ENCODE results near the gene IQGAP1.
"Not testable (repeated sequence)": the region's sequence is repeated elsewhere in the genome, so short reads cannot be mapped to it uniquely, and the experiment has no call there.

IQGAP1 gene

DNA sequence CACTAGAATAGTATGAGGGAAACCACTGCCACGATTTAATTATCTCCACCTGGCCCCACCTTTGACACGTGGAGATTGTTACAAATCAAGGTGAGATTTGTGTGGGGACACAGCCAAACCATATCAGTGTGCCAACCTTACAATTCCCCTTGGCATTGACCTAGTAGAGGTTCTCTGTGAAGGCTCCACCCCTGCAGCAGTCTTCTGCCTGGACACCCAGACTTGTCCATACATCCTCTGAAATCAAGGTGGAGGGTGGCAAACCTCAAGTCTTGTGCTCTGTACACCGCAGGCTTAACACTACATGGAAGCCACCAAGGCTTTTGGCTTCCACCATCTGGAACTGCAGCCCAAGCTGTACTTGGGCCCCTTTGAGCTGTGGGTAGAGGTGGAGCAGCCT is 8.8 kb upstream of the IQGAP1 start:
- no peak for DNase-seq

- DNase-seq: no peak
Measured at GRCh38 chr15:90381515-90381914, 6.5 kb upstream of the IQGAP1 start.

DNA sequence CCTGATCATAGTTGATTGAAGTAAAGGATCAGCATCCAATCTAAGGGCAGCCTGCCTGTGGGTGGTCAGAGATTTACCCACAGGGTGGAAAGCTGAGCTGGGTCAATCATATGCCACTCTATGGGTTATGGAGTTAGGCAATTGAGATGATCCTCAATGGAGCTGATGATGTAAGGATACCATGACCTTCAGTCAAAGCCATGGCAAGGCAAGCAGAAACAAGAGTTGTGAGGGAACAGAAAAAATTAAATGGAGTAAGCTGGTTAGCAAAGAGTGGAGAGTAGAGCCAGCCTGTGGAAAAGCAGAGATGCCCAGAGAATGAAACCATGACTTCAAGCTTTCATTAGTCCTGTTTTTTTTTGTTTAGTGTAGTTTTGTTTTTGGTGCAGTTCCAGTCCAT is 5.7 kb upstream of the IQGAP1 start:
- DNase-seq: no peak

GRCh38 chr15:90386221-90386620 is 1.8 kb upstream of the IQGAP1 start:
- no peak for DNase-seq

DNA sequence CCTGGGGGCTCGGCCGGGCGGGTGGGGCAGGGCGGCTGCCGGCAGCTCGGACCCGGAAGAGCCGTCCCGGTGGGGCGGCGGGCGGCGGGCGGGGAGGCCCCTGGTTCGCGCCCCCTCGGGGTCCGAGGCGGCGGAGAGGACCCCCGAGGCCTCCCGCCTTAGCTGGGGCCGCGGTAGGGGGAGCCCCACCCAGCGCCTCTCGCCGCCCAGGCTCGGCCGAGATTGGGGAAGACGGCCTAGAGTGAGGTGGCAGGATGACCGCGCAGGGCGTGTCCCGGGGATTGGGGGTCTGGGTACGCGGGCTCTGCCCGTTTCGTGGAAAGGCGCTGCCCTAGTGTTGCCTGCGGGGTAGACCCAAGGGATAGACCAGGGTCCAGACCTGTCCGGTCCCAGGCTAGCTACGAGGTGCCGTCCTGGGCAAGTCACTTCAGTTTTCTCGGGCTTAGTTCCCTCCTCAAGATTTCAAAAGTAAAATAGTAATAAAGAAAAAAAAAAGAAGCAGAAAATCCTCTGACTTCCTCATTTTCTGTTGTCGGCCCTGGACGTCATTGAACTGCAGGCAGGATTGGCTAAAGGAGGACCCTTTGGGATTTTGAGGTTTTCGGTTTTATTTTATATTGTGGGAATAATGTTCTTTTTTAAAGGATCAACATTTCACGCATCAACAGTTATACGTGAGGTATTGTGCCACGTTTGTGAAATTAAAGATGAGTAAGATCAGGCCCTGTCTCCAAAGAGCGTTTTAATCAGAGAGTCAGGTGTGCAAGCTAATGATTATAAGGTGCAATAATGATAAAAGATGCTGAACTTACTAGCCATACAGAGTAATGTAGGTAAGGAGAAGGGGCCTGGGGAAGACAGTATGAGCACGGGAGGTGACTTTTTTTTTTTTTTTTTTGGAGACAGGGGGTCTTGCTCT is 679 bp downstream of the IQGAP1 start:
- no peak for DNase-seq

- DNase-seq: no peak
Measured at GRCh38 chr15:90389513-90389912, 1.5 kb downstream of the IQGAP1 start.

DNA sequence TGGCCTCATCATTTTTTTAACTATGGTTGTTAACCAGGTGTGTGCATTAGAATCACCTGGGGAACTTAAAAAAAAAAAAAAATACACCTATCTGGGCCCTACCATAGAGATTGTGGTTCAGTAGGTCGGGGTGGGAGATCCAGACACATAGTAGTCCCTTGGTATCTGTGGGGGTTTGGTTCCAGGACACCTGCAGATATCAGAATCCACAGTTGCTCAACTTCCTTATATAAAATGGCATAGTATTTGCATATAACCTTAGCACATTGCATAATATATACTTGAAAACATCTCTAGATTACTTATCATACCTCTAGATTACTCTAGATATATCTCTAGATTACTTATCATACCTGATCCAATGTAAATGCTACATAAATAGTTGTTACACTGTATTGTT is 5.0 kb downstream of the IQGAP1 start:
- no peak for DNase-seq

GRCh38 chr15:90394074-90394473 is 6.0 kb downstream of the IQGAP1 start:
- no peak for DNase-seq

DNA sequence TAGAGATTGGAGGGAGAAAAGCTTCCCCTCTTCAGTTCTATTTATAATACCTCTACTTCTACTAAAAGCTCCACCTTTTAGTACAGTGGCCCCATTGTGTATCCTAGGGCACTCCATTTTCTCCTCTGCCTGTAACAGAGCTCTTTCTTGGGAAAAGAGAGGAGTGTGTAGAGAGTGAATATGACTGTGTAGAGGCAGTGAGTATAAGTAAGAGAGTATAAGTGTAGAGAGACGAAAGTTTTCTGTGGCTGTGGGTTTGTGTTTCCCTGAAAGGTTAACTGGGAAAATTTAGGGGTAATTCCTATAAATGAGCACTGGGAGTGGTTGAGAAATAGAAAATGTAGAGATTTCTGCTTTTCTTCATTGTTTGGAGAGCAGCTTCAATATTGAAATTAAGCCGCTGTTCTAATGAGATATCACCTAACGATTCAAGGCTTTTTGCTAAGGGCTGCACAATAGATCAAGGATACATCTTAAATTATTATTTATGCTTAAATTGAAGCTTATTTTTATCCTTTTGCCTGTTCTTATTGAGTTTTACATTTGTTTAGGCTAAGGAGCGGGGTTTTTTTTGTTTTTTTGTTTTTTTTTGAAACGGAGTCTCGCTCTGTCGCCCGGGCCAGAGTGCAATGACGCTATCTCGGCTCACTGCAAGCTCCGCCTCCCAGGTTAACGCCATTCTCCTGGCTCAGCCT is 6.9 kb downstream of the IQGAP1 start:
- no peak for DNase-seq

GRCh38 chr15:90396321-90396720 is 8.3 kb downstream of the IQGAP1 start:
- DNase-seq: no peak

- DNase-seq: no peak
Measured at GRCh38 chr15:90400005-90400758, 12.1 kb downstream of the IQGAP1 start.

DNA sequence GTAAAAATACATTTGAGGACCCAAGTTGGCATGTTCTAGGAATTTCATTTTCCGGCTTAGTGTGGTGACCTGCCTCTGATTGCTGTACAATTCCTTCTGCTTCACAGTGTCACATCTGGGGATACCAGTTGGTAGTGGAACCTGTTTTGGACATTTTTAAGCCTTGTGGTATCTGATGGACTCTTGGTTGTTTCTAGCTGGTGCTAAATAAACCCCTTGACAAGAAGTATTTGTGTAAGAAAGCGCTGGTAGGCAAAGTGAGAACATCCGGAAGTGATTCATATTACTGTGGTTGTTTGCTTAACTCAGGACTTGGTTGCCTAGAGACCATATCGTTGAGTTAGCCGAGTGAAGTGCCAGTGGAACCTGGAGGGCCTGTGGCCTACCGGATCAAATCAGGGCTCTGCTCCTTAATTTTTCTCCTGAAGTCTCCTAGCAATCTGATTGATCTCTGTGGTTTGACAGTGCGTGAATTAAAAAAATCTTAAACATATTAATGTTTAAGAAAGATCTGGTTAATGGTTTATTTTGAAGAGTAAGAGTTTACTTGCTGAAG is 12.8 kb downstream of the IQGAP1 start:
- peak; percentile 74 for DNase-seq

- no peak for DNase-seq
Measured at GRCh38 chr15:90401495-90401894, 13.5 kb downstream of the IQGAP1 start.

GRCh38 chr15:90402223-90402622 is 14.2 kb downstream of the IQGAP1 start:
- no peak for DNase-seq

DNA sequence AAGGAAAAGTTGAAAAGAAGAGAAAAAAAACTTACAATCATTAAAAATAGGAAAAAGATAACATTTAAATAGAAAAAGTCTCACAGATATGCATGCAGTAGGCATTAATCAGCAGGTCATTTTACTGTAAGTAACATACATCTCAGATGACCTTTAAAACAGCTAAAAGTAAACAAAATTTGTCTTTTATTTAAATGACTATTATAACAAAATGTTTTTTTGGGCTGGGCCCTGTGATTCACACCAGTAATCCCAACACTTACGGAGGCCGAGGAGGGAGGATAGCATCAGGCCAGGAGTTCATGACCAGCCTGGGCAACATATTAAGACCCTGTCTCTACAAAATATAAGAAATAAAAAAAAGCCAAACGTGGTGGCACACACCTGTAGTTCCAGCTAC is 14.7 kb downstream of the IQGAP1 start:
- no peak for DNase-seq

- no peak for DNase-seq
Measured at GRCh38 chr15:90405055-90405607, 17.1 kb downstream of the IQGAP1 start.

GRCh38 chr15:90407336-90407735 is 19.3 kb downstream of the IQGAP1 start:
- DNase-seq: no peak

DNA sequence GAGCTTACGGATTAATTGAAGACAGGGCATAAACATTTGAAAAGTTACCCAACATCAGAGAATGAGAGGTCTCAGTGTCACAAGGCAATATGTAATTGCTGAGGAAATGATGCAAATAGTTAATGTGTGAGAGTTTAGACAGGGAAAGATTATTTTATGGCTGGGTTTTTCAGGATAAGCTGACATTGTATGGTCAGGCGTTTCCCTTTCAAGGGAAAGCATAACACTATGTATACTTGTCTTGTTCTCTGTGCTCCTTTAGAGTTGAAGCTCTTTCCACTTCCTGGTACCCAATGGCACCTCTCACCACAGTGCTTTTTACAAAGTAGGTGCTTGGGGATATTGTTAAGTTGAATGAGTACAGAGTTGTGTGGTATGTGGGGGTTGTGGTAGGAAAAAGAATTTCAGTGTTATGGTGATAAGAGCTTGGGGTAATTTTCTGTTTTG is 19.9 kb downstream of the IQGAP1 start:
- DNase-seq: no peak

DNA sequence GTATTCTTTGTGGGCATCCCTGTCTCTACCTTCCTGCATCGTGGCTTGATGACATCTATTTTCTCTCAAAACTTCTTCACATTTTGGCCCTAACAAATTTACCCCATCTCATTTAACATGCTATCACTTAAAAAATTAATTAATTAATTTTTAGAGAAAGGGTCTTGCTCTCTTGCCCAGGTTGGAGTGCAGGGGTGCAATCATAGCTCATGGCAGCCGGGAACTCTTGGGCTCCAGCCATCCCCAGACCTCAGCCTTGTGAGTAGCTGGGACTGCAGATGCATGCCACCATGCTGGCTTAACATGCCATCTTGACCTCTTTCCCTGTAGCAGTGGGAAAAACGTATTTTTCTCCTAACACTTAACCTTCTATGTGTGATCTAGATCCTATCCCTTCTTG is 20.6 kb downstream of the IQGAP1 start:
- DNase-seq: no peak

- DNase-seq: not testable (repeated sequence)
Measured at GRCh38 chr15:90409587-90409986, 21.5 kb downstream of the IQGAP1 start.

GRCh38 chr15:90410316-90410715 is 22.3 kb downstream of the IQGAP1 start:
- DNase-seq: not testable (repeated sequence)

DNA sequence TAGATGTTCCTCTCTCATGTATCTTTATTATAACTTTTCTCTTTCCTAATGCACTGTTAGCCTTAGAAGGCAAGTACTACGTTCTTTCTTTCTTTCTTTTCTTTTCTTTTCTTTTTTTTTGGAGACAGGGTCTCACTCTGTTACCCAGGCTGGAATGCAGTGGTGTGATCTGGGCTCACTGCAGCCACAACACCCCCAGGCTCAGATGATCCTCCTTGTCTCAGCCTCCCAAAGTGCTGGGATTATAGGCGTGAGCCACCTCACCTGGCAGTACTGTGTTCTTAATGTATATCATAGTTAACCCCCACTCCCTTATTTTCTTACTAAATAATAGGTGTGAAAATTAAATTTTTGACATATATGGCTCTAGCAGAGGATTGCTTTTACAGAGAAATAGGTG is 23.1 kb downstream of the IQGAP1 start:
- DNase-seq: no peak

Measured in NCI-H510A (cell line).